ENCODE measurements around the gene FAM174B.

FAM174B gene

DNA sequence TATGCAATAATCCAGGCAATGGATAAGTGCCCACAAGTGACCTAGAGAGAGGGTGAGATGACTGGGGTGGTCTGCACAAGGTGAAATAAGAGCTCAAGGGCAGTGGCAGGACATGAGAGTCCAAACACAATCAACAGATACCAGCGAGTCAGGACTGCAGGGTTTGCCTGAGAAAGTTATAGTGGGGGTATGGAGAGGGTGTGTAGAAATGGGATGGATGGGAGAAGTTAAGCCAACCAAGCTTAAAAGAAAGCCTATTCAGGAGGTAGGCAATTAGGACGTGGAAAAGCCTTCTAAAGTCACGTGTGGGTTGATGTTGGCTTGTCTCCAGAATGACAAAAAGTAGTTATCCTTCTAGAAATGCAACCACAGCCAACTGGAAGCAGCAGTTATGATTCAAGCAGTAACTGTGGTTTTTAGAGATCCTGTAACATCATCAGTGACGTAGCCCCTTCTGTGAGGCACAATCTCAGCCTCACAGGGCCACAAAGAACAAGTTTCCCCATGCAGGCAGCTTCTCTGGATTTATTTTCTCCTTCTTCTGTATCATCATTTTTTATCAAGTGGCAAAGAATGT lies 56.1 kb downstream of the FAM174B start:
- DNase-seq, result no peak

DNA sequence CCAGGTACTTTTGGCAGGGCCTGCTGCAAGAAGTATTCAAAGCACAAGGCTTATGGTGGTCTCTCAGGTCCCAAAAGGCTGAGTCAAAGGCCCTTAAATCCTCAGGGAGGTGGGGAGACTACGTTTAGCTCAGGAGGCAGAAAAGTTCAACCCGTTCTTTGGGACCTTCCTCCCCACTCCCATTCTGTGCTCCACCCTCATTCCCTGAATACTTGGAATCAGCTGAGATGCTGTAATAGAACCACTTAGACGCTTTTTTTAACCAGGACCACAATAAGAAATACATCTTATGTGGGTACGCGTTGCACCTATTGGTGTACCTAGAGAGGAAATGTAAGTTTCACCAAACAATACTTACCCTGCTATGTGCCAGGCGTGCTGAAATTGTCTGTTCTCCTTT lies 58.0 kb downstream of the FAM174B start:
- DNase-seq, result no peak

DNA sequence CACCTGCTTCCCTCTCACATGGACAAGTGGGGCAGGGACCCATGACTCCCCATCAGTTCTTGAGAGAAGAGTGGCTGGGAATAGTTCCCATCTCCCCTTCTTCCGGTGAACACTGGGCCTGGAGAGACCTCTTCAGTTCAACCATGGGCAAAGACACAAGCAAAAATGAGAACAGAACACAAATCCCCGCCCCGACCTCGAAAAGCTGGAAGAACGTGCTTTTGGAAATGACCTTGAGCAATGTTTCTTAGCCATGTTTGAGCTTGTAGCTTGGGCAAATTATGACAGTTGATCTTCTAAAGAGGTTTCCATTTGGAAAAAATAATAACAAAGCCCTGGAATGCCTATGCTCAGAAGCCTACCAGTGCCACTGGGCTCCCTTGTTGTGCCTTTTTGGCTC lies 59.0 kb downstream of the FAM174B start:
- DNase-seq, result no peak

DNA sequence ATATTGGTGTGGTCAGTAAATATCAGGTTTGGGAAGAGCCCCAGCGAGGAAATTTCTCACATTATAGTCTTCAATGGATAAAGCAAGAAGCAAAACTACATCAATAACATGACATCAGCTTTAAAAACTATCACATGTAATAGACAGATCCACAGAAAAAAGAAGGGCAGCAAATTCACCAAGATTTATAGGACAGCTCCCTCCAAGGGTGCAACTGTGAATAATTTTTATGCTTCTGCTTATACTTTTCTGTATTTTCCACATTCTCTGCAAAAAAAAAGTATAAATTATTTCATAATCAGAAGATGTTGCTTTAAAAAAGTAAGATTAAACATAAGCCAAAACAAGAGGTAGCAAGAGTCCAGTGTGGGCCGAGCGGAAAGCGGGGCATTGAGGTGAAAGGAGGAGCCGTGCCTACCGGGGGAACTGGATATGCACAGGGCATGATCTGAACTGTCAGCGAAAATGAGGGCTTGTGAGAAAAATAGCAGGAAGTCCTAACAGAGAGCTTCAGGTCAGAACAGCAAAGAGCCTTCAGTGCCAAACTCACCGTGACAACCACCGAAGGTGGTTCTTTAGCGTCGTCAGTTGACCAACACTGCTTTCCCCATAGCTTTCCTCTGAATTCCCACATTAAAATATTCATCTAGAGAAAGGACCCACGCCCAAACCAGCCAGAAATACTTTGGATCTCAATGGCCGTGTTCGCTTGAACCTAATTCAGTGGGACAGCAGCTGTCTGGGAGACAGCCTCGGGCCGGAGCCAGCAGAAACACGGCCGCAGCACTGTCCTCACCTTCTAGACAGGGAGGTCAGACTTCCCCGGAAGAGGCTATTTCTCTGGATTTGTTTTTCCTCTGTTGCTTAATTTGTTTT lies 59.8 kb downstream of the FAM174B start:
- DNase-seq, result no peak

DNA sequence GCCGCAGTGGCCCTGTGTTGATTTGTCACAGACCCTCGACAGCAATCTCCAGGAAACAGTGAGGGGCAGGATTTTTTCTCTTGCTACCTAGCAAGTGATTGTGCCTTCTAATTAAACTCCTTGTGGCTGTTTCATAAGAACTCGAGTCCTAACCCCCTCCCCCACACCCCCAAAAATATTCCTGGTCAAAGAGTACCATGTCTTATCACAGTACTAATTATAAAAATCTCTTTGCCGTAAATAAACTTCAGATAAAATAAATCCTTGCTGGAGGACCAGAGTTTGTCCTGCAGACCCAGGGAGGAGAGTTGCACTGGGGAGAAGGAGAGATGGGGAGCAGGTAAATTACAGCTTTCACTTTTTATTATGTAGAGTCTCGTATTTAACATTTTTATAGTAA lies 64.3 kb downstream of the FAM174B start:
- DNase-seq, result no peak

DNA sequence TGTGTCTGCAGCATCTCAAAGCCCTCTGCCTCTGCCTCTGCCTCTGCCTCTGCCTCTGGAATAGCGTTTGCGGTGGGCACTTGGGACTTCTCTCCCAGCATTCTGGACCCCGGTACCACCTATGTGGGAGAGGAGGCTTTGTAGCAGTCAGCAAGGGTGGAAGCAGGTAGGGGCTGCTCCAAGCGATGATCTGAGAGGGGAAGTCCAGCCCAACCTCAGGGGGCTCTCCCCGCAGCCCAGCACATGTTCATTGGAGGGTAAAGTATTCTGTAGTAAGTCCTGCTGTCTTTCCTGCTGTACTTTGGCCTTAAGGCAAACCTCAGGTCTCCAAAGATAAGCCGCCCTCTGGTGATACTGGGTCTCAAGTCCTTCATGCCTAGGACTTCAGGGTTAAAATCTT lies 68.6 kb downstream of the FAM174B start:
- DNase-seq, result no peak

DNA sequence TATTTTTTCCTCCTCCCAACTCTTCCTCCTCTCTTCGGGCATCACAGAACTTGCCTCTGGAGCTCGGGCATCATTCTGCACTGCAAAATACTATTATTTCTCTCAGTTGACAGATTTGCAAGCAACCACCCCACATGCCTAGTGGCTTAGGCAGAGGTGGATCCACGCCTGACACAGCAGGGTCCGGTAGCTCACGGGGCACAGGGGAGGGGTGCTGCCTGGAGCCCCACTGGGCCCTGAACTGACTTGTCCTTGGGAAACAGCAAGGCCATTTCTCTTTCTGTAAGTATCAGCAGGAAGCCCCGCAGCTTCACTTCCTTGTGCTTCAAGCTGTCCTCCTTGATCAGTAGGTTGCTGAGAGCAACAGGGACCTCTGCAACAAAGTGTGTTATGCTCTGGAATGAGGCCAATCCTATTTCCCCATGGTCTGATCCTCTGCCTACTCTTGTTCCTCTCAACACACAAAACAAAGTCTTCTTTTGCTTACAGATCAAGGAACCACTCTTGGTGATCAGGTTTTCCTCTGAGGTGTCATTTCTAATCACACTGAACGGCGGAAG lies 69.1 kb downstream of the FAM174B start:
- no peak for DNase-seq

DNA sequence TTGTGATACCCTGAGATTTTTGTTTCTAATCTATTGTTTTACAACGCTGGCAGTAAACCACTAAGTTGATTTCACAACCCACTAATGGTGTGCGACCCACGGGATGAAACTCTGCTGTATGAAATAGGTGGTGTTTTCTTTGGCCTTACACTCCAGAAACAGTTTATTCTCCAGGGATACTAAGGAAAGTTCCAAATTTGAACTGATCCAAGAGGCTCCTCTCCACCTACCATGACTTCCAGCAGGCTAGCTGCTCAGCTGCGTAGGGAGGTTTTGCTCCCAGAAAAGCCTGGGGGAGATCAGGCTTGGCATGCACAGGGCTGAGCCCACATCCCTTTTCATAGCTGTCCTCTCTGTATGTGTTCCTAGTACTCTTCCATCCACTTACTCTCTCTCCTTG lies 71.5 kb downstream of the FAM174B start:
- DNase-seq, result no peak

DNA sequence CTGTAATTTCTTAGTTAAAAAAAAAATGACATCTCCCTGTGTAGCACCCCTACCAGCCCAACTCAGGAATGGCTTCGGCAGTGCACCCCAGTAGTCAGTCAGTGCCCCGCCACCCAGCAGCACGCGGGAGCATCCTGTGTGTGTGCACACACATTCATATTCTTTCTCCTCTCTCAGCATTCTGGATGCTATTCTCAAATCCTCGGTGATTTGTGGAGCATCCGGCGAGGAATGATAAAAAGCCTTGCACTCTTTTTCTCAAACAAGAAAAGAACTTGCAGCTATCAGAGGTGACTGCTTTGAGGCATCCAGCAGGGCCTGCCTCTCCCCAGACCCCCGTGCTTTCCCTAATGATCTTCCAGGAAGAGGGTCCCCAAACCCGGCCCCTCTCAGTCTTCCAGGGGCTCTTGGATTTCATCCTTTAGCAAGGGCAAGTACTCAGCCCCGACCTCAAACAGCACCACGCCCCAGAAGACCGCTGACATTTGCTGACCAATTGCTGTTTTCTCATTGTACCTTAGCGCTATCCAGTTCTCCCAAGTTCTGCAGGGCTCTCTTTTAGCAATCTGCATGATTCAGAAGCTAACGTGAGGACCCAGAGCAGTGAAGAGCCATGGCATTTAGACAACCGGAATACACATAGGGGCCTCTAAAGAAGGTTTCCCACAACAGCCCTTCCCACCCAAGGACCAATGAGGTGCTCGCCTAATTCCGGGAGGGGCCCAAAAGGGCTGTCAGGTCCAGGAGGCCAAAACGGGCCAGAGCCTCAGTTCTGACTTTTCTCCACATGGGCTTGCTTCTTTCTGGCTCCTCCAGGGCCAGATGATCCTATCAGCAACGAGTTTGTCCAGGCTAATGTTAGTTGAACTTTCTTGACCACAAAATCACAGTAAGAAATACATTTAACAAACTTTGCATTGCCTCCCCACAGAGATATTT lies 72.2 kb downstream of the FAM174B start:
- no peak for DNase-seq

DNA sequence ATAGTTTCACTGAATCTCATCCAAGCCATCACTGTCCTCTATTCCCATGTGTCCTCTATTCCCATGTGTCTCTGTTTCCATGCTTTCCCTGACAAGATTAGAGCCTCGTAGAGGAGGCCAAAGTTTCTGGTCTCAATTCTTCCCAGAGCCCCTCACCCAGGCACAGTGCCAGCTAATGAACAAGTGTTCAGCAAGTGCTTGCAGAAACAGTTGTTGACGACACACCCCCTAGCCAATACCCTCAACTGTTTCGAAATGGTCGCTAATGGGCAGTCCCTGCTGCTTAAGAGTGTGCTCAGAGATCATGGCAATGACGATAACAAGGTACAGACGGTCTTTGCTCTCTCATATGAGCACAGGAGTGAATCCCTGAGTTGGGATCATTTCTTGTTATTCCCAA lies 73.4 kb downstream of the FAM174B start:
- no peak for DNase-seq

DNA sequence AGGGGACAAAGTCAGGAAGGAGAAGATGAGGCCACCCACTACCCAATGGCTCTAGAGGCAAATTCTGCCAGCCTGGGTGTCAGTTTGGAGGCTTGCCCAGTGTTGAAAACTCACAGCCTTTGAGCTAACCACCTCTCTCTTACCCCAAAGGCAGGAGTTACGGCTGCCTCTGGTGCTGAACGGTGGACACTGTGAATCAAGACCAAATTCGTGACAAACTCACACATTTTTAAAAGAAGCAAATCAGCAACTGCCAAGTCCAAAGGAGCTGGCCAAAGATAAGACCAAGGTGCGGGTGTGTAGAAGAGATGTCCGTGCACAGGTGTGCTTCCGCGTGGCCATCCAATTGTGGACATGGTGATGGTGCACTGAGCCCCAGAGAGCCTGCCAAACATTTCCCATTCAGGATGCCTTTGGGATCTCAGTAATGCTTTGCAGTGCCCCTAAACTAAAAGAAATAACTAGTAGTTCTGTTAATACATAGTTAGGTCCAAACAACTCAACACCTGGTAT lies 74.6 kb downstream of the FAM174B start:
- no peak for DNase-seq

DNA sequence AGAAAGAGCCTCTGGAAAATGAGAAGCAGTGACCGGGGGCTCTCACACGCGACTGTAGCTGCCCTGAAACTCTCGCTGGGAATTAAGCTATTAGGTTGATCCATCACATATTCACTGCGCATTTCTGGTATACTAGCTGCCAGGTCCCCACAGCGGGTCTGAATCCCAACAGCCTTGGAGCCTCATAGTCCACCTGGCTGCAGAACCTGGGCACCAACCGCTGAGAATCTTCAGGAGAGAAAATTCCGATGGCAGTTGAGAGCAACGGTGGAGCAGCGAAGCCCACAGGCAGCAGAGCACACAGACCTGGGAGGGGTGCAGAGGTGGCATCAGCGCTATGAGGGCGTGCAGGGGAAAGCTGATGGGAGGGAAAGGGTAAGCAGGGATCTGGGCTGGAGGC lies 75.1 kb downstream of the FAM174B start:
- no peak for DNase-seq

DNA sequence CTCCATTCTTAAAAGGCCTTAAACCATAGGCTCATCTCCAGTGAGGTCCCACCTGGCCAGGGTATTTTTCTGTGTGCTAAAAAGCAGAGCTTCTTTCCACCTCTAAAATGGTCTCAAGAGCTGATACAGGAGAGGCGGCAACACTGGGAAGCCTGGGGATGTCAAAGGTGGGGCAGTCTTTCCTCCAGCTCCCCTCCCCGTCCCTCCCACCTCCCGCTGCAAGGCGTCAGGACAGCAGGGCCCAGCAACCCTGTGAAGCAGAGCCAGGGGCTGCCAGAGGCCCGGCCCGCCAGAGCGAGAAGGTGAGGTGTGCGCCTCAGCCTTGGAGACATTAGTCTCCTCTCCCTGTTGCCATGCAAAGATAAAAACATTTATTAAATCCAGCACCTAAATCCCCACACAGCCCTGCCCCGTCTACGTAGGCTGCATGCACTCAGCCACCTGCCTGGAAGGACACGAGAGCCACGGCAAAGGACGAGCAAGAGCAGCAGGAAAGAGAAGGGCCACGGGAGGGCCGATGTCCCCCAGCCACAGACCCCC lies 75.6 kb downstream of the FAM174B start:
- DNase-seq, result no peak

DNA sequence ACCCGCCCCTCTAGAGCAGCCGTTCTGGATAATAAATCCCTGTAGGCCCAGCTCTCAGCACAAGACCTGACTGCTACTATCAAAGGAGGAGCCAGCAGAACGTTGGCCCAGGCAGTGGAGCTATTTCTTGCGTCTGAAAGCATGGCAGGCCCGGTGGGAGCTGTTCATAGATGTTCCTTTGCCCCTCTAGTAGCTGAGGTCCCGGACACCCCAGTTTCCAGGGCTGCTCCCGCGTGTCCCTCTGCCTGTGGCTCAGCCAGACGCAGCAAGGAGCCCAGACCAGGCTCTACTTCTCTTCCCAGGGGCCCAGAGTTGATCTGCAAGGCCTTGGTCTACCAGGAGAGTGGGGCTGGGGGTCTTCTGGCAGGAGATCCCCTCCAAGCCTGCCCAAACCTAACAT lies 76.1 kb downstream of the FAM174B start:
- DNase-seq, result no peak

DNA sequence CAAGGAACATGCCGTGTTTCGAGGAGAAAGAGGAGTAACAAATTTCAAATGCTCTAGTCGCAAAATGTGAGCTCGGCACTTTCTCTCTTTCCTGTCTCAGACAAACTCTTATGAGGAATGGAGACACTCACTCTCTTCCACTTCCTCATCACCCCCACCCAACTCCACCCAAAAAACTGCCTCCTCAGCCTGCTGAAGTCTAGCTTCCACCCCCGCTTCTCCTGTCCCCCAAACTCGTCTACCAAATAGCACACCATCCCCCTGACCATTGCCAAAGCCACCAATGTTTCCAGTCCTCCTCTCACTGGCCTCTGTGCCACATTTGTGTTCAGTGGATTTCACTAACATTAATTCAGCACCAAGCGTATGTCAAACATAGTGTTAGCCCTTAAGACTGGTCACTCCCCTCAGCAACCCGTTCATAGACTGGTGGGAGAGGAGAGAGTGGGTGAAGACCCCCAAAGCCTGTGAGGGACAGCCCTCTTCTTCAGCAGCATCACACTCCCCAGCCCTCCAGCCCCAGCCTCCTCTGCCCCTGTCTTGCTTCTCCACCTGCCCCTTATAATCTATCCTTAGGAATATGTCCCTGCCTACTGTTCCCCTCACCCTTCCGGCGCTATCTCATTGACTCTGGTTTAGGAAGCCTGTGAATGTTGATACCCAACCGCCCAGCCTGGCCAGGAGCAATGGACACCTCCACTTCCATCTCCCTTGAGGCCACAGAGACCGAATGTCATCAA lies 77.3 kb downstream of the FAM174B start:
- no peak for DNase-seq

DNA sequence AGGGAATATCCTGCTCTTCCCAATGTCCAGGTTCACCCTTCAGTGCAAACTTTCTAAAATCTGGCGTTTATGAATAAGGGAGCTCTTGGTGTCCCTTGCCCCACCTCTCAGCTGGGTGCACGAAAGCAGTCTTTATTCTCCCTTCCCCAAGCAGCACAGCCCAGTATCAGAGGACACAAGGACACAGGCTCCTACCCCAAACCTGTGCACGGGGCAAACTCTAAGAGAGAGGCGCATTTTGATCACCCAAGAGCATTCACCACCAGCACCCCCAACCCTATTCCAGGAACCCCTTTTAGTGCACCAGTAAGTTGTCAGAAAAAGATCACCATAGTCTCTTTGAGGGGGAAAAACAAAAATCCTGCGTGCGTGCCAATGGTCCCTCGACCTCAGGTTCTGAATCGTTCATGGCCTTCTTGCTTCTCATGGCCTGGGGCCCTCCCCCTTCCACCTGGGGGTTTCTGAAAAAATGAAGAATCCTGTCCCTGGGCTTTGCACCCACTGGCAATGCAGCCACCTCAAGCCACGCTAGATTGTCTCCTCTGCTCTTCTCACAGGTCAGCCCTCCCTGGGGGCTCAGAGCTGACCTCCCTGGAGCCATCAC lies 78.9 kb downstream of the FAM174B start:
- DNase-seq, result no peak

DNA sequence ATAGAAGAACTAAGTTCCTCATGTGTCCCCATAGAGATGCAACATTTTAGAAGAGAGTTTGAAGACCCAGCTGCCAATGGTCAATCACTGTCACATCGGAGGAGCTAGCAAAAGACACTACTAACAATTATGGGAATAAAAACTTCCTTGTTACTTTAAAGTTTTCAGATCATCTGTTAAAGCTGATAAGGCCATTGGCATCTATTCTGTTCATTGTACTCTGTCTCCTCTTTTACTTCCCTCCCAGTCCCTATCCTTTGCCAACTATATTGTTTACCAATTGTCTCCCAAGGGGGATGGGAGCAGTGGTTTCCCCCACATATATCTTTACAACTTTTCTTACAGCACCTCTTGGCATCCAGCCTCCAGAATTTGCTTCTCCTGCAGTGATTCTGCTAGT lies 81.0 kb downstream of the FAM174B start:
- no peak for DNase-seq

DNA sequence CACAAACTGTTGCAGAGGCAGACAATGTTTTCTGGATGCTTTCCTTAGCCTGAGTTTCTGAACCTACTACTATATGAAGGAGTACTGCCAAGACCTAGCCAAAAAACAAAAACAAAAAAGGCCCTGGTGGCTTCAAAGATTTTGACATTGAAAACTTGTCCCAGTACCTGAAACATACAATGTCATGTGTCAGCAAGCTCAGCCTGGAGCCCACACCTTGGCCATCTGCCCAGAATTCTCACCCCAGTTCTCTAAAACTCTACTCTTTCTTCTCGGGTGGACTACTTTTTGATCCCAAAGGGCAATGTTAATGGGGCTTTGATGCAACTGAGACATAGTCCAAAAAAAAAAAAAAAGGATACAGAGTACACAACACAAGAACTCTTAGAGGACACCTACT lies 81.4 kb downstream of the FAM174B start:
- DNase-seq, result no peak

DNA sequence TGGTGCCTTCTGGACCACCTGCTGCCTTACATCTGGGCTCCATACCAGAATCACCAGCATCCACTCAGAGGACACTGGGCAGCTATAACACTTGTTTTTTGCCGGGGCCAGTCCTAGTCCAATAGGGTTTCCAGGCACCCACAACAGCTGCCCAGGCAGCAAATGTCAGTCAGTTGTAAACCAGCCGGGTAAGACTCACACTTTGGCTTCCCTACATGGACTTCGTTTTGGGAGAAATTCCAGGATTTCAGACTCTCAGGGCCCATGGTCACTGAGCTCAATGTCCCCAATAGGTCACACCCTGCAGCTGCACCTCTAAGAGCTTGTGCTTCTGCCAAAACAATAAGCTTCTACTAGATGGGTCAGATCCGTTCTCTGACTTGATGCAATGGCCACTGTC lies 83.8 kb downstream of the FAM174B start:
- DNase-seq, result no peak

DNA sequence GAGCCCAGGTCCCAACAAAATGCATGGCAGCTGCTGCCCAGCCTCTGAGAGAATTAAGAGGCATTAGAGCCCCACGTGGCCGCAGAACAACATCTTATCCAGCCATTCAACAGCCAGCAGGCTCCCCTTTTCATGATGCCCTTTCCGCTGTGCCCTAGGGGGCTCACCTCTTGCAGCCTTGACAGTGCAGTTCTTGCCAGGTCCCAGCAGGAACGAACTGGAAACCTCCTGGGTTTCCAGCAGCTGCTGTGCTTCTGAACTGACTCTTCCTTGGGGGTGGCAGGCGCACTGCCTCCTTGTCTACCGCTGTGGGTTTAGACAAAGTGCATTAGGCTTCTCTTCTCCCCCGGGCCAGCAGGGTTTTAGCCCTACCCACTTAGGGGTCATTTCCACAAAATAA lies 85.2 kb downstream of the FAM174B start:
- no peak for DNase-seq

DNA sequence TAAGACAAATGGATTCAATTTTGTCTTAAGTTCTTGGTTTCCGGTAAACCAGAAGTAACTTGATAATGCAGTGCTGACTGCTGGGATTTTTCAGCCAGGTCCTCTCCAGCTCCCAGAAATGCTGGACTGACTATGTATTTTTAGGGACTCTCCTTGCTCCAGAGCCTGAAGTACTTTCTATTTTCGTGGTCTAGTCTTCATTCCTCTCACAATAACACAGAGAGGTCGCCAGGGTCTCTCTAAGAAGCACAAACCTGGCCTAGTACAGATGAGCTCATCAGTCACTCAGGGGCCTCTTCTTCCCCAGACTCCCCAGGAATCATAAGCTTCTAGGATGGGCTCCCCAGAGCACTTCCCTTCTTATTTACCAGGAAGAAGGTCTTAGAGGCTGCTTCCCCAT lies 85.8 kb downstream of the FAM174B start:
- no peak for DNase-seq

Data from SHP77 (cell line).